ENCODE results near the gene KBTBD13. TPM values are rescaled to one million over a fixed set of nuclear protein-coding genes. Genes with fewer than 3 reads are reported as not detected.

The KBTBD13 gene
- total RNA-seq, 1 donor from 2014 or later: 0.21 TPM

DNA sequence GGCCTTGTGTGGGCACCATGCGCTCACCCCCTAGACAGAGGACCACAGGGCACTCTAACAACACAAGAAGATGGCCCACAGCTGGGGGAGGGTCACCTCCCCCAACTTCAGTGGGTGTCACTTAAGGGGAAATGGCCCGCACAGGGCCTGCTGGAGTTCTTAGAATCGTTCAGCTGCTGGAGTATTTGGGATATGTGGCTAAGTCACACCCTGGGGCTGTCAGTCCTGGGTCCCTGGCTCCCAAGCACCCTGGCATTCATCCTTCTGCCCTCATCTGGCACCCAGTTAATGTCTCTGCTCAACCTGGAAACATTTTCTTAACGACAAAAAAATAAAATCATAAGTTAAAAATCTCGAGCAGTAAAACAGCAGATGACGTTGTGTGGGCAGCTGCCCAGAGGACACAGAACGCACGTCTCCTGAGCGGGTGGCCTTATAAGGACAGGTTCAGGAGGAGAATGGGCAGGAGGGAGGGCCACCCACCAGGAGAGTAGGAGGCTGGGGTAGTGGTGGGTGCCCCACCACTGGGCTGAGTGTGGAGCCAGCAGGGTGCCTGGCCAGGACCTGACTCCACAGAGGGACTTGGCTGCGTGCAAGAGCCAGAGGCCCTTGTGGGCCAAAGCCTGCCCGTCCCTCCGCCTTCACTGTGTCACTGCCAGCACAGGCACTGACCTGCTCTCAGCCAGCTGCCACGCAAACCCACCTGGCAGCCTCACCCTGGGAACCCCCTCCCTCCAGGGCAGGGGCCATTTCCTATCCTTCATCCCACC is 11.5 kb downstream of the KBTBD13 start:
- intact Hi-C loops (cut with DNase I): loop anchor here (2.0 kb wide), 1 partner anchor 21 kb away; the partner anchor contains the start of gene RASL12
- H3K4me1 ChIP-seq: peaks cover 42 to 84% of the 10 kb centered on the region in 2 donors
- TF ChIP-seq, protein P1, sequence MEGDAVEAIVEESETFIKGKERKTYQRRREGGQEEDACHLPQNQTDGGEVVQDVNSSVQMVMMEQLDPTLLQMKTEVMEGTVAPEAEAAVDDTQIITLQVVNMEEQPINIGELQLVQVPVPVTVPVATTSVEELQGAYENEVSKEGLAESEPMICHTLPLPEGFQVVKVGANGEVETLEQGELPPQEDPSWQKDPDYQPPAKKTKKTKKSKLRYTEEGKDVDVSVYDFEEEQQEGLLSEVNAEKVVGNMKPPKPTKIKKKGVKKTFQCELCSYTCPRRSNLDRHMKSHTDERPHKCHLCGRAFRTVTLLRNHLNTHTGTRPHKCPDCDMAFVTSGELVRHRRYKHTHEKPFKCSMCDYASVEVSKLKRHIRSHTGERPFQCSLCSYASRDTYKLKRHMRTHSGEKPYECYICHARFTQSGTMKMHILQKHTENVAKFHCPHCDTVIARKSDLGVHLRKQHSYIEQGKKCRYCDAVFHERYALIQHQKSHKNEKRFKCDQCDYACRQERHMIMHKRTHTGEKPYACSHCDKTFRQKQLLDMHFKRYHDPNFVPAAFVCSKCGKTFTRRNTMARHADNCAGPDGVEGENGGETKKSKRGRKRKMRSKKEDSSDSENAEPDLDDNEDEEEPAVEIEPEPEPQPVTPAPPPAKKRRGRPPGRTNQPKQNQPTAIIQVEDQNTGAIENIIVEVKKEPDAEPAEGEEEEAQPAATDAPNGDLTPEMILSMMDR (IDR thresholded peaks at IDR 0.05): no peak

GRCh38 chr15:65088643-65089021 is 12.1 kb downstream of the KBTBD13 start:
- TF ChIP-seq, protein P1 (IDR thresholded peaks at IDR 0.05): no peak
- Histone ChIP-seq H3K27me3 (no peaks in the 10 kb centered on the region), H3K4me3 (no peak overlapping the region), H3K36me3 (no peaks in the 10 kb centered on the region), H3K4me1 (peaks cover 42 to 82% of the 10 kb centered on the region in 2 donors), H3K9me3 (no peaks in the 10 kb centered on the region), H3K27ac (peak overlapping the region; percentile 96 to 98)
- intact Hi-C loops (cut with DNase I): loop anchor here (2.0 kb wide), 1 partner anchor 22 kb away; the partner anchor contains the start of gene RASL12
- DNase-seq (ENCODE audit: low spot score in 2 of 2): no peak

More for the DNA sequence above, 11.5 kb downstream of the KBTBD13 start:
- Histone ChIP-seq H3K9me3 (no peaks in the 10 kb centered on the region), H3K27ac (peak overlapping the region; percentile 96 to 98), H3K36me3 (no peaks in the 10 kb centered on the region), H3K4me3 (no peak overlapping the region), H3K27me3 (no peaks in the 10 kb centered on the region)
- peak; percentile 94 to 98 for DNase-seq (ENCODE audit: low spot score in 2 of 2)

DNA sequence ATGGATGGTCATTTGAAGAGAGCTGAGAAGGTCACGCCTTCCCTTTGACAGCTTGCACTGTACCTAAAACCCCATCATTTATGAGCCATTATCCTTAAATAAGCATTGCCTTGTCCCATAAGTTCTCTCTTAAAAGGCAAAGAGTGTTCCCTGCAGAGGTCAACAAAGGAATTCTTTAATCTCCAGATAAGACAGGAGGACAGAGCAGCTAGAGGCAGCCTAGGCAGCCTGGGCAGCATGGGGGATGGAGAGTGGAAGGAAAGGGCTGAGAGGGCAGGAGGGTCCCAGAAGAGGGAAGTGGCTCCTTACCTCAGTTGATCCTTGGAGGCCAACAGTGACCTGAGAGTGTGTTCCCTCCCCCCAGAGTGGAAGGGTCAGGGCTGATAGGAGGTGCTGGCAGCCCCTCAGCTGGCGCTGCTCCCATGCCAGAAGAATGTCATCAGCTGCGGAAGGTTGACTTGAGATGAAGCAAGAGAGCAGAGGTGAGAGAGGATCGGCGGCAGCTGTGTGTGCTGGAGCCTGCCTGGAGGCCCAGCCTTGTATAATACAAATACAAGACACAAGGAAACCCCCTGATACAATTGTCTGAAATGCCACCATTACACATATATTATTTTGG is 12.8 kb downstream of the KBTBD13 start:
- intact Hi-C loops (cut with DNase I): loop anchor here (2.0 kb wide), 1 partner anchor 23 kb away; the partner anchor contains the start of gene RASL12
- Histone ChIP-seq H3K27ac (peak overlapping the region; percentile 96 to 98), H3K4me1 (peaks cover 42 to 82% of the 10 kb centered on the region in 2 donors), H3K4me3 (no peak overlapping the region), H3K27me3 (no peaks in the 10 kb centered on the region), H3K9me3 (no peaks in the 10 kb centered on the region), H3K36me3 (no peaks in the 10 kb centered on the region)
- TF ChIP-seq, protein P1 (IDR thresholded peaks at IDR 0.05): no peak
- DNase-seq (ENCODE audit: low spot score in 2 of 2): no peak

GRCh38 chr15:65091946-65092770 is 15.6 kb downstream of the KBTBD13 start:
- no peaks in the 10 kb centered on the region for H3K27me3 ChIP-seq
- TF ChIP-seq, protein P1 (IDR thresholded peaks at IDR 0.05): no peak
- peak overlapping the region; percentile 96 to 98 for H3K27ac ChIP-seq
- H3K36me3 ChIP-seq: peaks cover under 1% of the 10 kb centered on the region in 2 donors
- no peaks in the 10 kb centered on the region for H3K9me3 ChIP-seq
- intact Hi-C loops (cut with DNase I): no loop called here
- H3K4me1 ChIP-seq: peaks cover 19 to 68% of the 10 kb centered on the region in 2 donors
- peak in 1 of 2 donors; percentile 58 for DNase-seq (ENCODE audit: low spot score in 2 of 2)
- no peak overlapping the region for H3K4me3 ChIP-seq
